DMS 273 treated with DMSO at 0.1 percent for 48 hours (cell line): ENCODE measurements around the gene KCNA3.
A peak's percentile ranks its signal among the peaks of the same experiment; 100 is the strongest.

Source experiments
- DNase-seq: peaks from one replicate; lab custom pipeline; 2025; lab: John Stamatoyannopoulos, UW

Gene KCNA3

DNA sequence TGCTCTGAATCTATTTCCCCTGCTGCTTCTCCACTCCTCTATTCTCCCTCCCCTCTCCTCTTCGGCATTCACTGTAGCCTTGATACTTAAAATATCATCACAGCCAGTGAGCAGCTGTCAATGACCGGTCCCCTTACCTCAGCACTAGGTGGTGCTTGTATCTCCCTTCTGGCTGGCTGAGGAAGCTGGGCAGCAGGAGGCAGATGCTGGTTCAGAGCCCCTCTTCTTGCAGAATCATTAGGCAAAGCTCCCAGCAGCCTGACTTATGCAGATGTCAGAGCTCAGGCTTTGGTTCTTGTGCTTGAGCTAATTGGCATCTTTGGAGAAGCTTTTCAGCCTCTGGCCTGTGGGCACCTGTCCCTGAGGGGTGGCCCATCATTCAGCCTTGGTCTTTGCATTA lies 36.7 kb downstream of the KCNA3 start:
- no peak for DNase-seq

DNA sequence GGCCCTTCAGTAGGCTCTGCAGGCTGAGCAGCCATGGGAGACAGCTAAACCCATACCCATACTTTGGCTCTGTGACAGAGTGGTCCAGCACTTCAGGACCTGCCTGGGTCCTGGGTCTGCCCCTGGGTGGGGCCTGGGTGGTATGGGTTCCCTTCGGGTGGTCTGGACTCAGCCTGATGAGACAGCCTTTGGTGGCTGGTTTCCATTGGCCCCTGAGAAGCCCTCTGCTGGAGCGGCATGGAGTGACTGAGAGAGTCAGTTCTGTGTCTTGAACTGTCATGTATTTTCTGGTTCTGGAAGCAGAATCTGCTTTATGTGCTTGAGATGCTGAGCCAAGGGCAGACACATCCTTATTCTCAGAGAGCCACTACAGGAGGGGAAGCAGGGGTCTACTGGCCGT lies 37.3 kb downstream of the KCNA3 start:
- no peak for DNase-seq

DNA sequence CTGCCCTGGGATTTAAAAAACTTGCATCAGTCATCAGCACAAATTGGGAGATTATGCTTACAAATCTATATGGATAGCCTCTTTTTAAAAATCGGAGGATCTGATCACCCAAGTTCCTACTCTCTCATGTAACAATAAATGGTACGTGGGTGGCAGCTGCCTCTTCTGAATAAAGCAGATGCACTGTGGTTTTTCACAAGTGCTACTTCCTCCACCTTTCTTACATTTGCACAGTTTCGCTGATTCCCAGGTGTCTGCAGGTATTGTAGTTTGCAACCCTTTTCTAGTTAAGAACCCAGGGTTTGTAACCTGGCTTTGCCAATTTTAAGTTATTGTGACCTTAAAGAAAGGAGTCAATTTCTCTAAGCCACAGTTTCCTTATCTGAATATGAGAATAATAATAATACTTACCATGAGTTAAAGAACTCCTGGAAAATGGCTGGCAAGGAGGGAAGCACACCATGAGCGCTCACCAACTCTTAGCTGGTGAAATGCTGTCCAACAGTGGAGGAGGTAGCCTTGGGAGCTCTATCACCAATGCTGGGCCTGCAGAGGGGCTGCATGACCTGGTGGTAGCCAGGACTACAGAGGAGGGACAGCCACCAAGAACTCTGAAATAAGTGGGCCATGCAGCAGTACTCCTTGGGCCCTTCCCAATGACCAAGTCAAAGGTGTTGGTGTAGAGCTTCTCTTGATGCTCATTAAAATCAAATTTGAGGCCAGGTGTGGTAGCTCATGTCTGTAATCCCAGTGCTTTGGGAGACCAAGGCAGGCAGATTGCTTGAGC lies 38.4 kb downstream of the KCNA3 start:
- DNase-seq, result no peak

DNA sequence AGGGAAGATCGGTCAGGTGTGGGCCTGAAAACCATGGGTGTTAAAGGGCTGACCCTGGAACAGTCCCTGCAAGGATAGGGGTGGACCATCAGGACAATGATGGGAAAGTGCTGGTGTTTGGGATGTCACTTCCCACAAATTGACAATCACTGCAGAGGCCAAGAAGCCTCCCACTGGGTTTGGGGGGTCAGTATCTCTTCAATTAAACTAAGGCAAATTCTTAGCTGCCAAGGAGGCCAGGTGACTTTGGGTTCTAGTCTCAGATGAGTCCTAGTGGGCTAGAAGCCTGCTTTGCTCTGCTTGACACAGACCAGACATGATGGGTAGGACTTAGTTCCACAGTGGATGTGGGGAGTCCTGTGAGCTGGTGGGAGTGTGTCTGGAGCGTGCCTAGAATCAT lies 39.3 kb downstream of the KCNA3 start:
- no peak for DNase-seq

DNA sequence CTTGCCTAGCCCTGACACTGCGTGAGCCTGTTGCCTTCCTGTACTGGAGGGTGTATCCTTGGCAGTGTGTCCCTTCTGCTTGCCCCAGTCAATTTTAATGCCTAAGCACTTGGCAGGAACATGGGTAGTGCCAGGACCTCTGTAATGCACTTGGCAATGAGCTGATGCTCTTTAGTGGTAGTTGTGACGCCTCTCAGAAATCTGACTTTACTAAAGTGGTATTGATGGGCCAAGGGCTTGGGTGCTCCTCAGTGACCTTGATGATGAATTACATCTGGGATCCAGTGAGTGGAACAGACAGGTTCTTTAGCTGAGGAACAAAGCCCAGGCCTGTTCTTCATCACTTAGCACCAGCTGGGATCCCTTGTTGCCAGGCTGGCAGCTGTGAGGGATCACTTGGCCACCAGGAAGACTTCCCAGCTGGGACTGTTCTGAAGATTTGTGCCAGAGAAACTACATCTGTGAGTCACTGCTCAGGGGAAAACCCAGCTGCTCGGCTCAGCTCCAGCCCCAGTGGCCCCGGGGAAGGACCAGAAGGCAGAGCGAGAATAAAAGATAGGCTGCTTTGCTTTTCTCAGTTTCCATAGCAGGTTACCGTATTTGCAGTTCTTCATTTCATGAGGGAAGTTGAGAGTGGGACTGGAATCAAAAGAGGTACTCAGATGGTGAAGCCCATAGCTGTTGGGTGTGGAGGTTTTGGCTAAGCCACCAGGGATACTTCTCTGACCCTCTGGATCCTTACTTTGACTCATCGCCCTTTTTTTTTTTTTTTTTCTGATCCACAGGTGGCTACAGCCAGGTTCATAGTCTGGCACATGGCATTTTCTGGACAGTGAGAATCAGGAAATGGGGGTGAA lies 40.1 kb downstream of the KCNA3 start:
- peak; percentile 83 for DNase-seq

DNA sequence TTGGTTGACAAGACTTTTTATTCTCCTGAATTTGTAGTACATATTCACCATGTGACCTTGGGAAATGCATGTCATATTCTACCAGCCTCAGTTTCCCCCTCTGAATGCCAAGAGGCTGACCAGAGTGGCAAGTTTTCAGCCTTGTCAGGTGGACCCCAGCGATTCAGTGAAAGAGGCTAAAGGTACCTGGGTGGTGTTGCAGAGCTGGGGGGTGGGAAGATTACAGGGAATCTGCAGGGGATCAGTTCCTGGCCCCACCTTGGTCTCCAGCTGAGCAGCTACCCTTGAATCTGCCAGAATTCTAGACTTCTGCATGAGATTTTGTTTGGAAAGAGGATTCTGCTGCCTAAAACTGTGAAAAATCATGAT lies 40.7 kb downstream of the KCNA3 start:
- no peak for DNase-seq

DNA sequence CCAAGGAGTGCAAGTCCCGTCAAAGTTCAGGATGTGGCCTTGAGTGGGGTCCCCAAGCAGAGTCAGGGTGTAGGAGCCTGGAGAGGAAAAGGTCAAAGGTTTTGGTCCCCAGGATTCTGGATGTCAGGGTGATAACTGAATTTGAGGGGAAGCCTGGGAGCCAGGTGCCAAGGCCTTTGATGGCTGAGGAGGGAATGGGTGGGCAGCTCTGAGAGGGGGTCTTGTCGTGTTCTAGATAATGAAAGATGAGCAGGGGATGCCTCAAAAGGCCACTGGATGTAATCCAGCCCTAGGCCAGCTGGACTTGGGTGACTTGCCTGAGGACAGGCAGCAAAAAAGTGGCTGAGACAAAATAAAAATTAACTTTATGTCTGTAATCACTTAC lies 41.1 kb downstream of the KCNA3 start:
- DNase-seq, result no peak

DNA sequence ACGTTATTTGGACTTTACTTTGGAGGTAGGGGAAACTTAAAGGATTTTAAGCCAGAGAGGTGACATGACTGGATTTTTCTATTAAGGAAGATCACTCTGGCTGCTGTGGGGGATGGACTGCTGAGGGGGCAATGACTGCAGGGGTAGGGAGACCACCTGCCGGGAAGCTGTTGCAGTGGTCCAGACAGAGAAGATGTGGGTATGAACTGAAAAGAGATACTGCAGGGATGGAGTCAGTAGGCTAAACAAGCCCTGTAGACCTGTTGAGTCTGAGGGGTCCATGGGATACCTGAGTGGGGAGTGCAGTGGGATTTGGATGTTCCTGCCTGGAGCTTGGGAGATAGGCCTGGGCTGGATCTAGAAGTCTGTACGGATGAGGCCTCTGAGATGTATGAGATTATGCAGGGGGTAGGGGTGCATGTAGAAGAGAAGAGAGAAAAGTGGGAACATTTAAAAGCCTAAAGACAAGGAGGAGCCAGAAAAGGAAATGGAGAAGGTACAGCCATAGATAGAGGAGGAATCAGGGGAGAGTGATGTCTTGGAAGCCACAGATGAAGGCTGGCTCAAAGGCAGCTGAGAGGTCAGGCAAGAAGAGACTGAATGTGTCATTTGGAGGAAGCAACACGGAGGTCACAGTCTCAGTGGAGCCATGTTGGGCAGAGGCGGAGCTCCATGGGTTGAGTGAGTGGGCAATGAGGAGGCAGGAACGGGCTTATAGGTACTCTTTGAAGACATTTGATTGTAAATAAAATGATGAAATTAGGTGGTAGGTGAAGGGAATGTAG lies 42.7 kb downstream of the KCNA3 start:
- no peak for DNase-seq

DNA sequence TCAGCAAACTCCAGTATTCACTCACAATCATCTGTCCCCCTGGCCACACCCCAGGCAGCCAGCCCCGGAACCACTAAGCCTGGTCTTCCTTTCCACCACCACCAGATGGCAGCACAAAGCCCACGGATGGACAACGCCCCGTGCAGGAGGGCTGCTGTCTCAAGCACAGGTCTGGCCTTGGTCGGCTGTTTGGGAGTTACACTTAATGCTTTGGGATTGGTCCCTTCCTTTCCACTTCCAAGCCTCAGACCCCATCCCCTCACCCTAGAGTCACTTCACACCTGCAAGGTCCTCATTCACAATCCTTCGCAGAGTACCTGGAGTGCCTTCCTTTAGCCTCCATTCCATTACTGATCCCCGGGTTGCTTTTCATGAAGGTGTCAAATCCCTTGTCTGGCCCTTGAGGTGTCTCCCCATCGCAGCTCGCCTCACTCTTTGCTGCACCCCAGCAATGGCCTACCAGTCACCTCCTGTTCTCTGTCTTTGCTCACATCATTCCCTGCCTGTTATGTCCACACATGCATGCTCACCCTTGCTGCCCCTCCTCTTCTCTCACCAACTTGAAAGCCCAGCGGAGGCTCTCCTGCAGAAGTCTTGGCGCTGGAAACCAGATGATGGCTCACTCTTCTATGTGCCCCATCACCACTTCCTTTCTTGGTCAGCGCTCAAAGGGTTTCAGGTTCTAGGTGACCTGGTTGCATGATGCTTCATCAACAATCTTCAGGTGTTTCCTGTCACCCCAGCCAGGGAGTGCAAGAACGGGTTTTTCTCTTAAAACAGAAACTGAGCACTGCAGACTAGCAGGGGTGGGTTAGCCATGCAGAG lies 43.7 kb downstream of the KCNA3 start:
- no peak for DNase-seq

DNA sequence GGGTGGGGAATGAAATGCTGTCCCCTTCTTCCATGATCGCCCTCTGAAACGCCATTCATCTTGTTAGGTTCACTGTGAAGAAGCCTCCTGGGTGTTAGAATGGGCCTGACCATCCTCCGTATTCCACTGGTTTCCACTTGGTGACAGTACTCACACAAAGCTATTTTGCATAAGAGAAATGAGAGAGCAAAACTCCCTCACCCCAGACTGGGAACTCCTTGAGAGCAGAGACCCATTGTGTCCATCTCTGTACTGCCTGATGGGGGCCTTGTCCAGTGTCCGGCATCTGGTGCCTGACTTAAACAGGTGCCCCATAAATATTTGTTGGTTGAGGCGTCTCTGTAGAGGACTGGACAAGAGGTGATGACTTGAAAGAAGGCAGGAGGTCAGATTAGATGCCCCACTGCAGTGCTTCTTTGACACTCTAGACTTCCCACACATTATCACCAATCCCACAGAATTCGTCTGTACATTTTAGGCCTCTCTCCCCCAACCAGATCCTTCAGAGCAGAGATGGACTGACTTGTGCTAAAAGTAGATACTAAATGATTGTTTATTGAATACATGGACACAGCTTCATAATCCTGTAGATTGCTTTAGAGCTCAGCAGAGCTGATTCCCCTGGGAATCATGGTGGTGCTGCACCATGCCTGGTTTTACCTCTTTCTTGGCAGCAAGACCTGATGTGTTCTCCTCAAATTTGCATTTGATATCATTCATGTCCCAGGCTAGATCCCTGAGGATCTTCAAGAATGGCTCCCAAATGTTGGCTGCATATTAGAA lies 46.2 kb downstream of the KCNA3 start:
- DNase-seq, result no peak

DNA sequence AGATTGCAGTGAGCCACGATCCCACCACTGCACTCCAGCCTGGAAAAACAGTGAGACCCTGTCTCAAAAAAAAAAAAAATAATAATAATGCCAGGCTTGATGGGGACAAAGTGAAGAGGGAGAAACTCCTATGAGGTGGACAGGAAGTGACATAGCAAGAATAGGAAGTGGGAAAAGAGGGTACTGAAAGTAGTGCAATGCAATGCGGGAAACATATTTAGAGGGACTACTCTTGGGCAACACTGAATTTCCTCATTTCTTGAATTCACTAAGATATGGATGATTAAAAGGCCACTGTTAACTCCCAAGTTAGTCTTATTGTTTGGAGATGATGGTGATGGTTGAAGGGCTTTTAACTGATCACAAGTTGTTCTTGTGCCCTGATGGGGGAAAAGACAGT lies 47.0 kb downstream of the KCNA3 start:
- DNase-seq, result no peak

DNA sequence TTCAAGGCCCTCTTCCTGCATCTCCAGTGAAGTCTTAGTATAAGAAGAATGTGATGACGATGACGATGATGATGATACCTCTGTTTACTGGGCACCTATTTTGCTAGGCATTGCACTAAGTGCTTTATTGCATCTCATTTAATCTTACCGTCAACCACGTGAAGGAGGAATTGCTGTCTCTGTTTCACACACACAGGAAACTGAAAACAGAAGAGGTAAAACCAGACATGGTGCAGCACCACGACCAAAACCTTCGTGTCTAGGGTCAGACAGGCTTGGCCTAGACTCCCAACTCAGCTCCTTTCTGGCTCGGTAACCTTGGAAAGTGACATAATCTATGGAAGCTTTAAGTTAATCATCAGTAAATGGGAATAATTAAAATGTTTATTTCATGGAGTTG lies 47.9 kb downstream of the KCNA3 start:
- DNase-seq, result no peak
